C4-2B (cell line): ENCODE results near the gene RNF148.

ENCODE experiments used
- ZFX ChIP-seq: fragments of 450-650 bp; IDR thresholded peaks from 2 replicates; pipeline ENCODE4 v1.6.1; 2017
- TF ChIP-seq, protein P1 (sequence below): fragments of 450-650 bp; conservative IDR thresholded peaks from 2 replicates; pipeline ENCODE4 v1.5.1; 2017; ENCODE audit warnings: mild to moderate bottlenecking

GRCh38 chr7:122724366-122724765, 21.6 kb upstream of the RNF148 start:
- TF ChIP-seq, protein P1, sequence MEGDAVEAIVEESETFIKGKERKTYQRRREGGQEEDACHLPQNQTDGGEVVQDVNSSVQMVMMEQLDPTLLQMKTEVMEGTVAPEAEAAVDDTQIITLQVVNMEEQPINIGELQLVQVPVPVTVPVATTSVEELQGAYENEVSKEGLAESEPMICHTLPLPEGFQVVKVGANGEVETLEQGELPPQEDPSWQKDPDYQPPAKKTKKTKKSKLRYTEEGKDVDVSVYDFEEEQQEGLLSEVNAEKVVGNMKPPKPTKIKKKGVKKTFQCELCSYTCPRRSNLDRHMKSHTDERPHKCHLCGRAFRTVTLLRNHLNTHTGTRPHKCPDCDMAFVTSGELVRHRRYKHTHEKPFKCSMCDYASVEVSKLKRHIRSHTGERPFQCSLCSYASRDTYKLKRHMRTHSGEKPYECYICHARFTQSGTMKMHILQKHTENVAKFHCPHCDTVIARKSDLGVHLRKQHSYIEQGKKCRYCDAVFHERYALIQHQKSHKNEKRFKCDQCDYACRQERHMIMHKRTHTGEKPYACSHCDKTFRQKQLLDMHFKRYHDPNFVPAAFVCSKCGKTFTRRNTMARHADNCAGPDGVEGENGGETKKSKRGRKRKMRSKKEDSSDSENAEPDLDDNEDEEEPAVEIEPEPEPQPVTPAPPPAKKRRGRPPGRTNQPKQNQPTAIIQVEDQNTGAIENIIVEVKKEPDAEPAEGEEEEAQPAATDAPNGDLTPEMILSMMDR = no peak
- TF ChIP-seq ZFX = no peak
